Liver (tissue), 9 donors: ENCODE data around the gene HIP1R. TPM values are rescaled to one million over a fixed set of nuclear protein-coding genes. Genes with fewer than 3 reads are reported as not detected.
A peak's percentile ranks its signal among the peaks of the same experiment; 100 is the strongest.

Experiments used
- DNase-seq: peaks from one replicate; pipeline ENCODE4 v3.0.0-alpha.2; 2017; ENCODE audit warnings: low spot score
- H3K27ac ChIP-seq, 2 donors: one replicate each; pipeline ENCODE4 v1.7.0; 2013; ENCODE audit warnings: inconsistent platforms in 2 of 2, low read length in 2 of 2, control low read depth in 1 of 2, low read depth in 1 of 2, mild to moderate bottlenecking in 1 of 2
- H3K27me3 ChIP-seq, 4 donors: one replicate each; pipeline versions ENCODE4 v1.6.1 to v1.7.0; 2013; ENCODE audit warnings: low read length in 3 of 4, inconsistent platforms in 1 of 4, mild to moderate bottlenecking in 1 of 4, moderate library complexity in 1 of 4; ENCODE audit not compliant: control insufficient read depth in 4 of 4, insufficient read depth in 4 of 4
- H3K36me3 ChIP-seq, 4 donors: one replicate each; pipeline versions ENCODE4 v1.6.1 to v1.7.0; 2013; ENCODE audit warnings: low read length in 3 of 4, mild to moderate bottlenecking in 3 of 4, low read depth in 1 of 4, moderate library complexity in 1 of 4; ENCODE audit not compliant: control insufficient read depth in 4 of 4, insufficient read depth in 3 of 4
- H3K4me1 ChIP-seq, 4 donors: one replicate each; pipeline versions ENCODE4 v1.6.1 to v1.7.0; 2013; ENCODE audit warnings: low read length in 3 of 4, mild to moderate bottlenecking in 3 of 4, moderate library complexity in 1 of 4; ENCODE audit not compliant: control insufficient read depth in 4 of 4, insufficient read depth in 4 of 4
- H3K4me3 ChIP-seq, 3 donors: one replicate each; pipeline versions ENCODE4 v1.6.1 to v1.7.0; 2013; ENCODE audit warnings: low read length in 3 of 3, control low read depth in 1 of 3, low read depth in 1 of 3, mild to moderate bottlenecking in 1 of 3
- H3K9ac ChIP-seq, 2 donors: one replicate each; pipeline ENCODE4 v1.7.0; 2013; ENCODE audit warnings: low read length in 2 of 2, mild to moderate bottlenecking in 2 of 2, moderate library complexity in 2 of 2, control low read depth in 1 of 2, low read depth in 1 of 2
- H3K9me3 ChIP-seq, 4 donors: one replicate each; pipeline versions ENCODE4 v1.6.1 to v1.7.0; 2013; ENCODE audit warnings: low read length in 3 of 4; ENCODE audit not compliant: control insufficient read depth in 4 of 4
- EGR1 ChIP-seq, 2 donors: IDR thresholded peaks; 2 replicates each; pipeline ENCODE4 v1.6.1; 2016 to 2018; ENCODE audit warnings: antibody characterized with exemption in 2 of 2, low read depth in 2 of 2
- FOXA1 ChIP-seq: IDR thresholded peaks from 2 replicates; pipeline ENCODE4 v1.6.1; 2016; ENCODE audit warnings: antibody characterized with exemption
- FOXA2 ChIP-seq: IDR thresholded peaks from 2 replicates; pipeline ENCODE4 v1.6.1; 2016; ENCODE audit warnings: antibody characterized with exemption
- GABPA ChIP-seq, 2 donors: IDR thresholded peaks in 1 of 2; conservative IDR thresholded peaks in 1 of 2; 2 replicates each; pipeline ENCODE4 v1.6.1; 2016; ENCODE audit warnings: antibody characterized with exemption in 2 of 2, mild to moderate bottlenecking in 1 of 2, moderate library complexity in 1 of 2
- HNF4A ChIP-seq, 2 donors: conservative IDR thresholded peaks; 2 replicates each; pipeline ENCODE4 v1.6.1; 2016; ENCODE audit warnings: antibody characterized with exemption in 2 of 2, mild to moderate bottlenecking in 2 of 2
- HNF4G ChIP-seq: IDR thresholded peaks from 2 replicates; pipeline ENCODE4 v1.6.1; 2016; ENCODE audit warnings: antibody characterized with exemption
- JUND ChIP-seq, 2 donors: IDR thresholded peaks; 2 replicates each; pipeline ENCODE4 v1.6.1; 2016; ENCODE audit warnings: antibody characterized with exemption in 2 of 2
- NR2F2 ChIP-seq: IDR thresholded peaks from 2 replicates; pipeline ENCODE4 v1.6.1; 2016; ENCODE audit warnings: antibody characterized with exemption
- RAD21 ChIP-seq, 2 donors: IDR thresholded peaks; 2 replicates each; pipeline ENCODE4 v1.6.1; 2016; ENCODE audit warnings: antibody characterized with exemption in 2 of 2, mild to moderate bottlenecking in 2 of 2
- RXRA ChIP-seq, 2 donors: IDR thresholded peaks; 2 replicates each; pipeline ENCODE4 v1.6.1; 2017 to 2018; ENCODE audit warnings: antibody characterized with exemption in 2 of 2, mild to moderate bottlenecking in 1 of 2
- SP1 ChIP-seq: IDR thresholded peaks from 2 replicates; pipeline ENCODE4 v1.6.1; 2018; ENCODE audit warnings: antibody characterized with exemption, mild to moderate bottlenecking
- TAF1 ChIP-seq: conservative IDR thresholded peaks from 2 replicates; pipeline ENCODE4 v1.6.1; 2016; ENCODE audit warnings: antibody characterized with exemption, mild to moderate bottlenecking
- YY1 ChIP-seq: IDR thresholded peaks from 2 replicates; pipeline ENCODE4 v1.6.1; 2016; ENCODE audit warnings: antibody characterized with exemption, mild to moderate bottlenecking
- ZBTB33 ChIP-seq: IDR thresholded peaks from 2 replicates; pipeline ENCODE4 v1.6.1; 2016; ENCODE audit warnings: antibody characterized with exemption
- WGBS: extraction: QIAGEN DNeasy Blood & Tissue Kit; methylation state at CpG from one replicate; pipeline ENCODE4 v1.1.7; 2013; 5-methylcytosine and 5-hydroxymethylcytosine counted together
- polyA plus RNA-seq, 2 donors: library from polyadenylated mRNA; stranded (reverse) in 1 of 2; unstranded in 1 of 2; fragments of 200-250 nt in 1 of 2; fragments of >200 nt in 1 of 2; fragmentation: Nextera tagmentation in 1 of 2; extraction: Ambion mirVana in 1 of 2; gene quantifications; one replicate each; pipeline versions ENCODE4 v1.2.1 to v1.2.3, GENCODE V29; 2013 to 2015
- total RNA-seq, 2 donors: library from RNA; depleted of rRNA; stranded (reverse); fragments of >200 nt; gene quantifications; one replicate each; pipeline ENCODE4 v1.2.3, GENCODE V29; 2014
- TF ChIP-seq, protein P1 (sequence below): fragments of 150-350 bp; IDR thresholded peaks from 2 replicates; pipeline ENCODE4 v1.5.1; 2017; ENCODE audit warnings: improper control_type of control experiment, low read depth, low read length; ENCODE audit not compliant: missing input control
- TF ChIP-seq, protein P2 (sequence below): IDR thresholded peaks from 2 replicates; pipeline ENCODE4 v1.6.1; 2016; ENCODE audit warnings: antibody characterized with exemption
- TF ChIP-seq, protein P3 (sequence below): IDR thresholded peaks from 2 replicates; pipeline ENCODE4 v1.6.1; 2016; ENCODE audit warnings: antibody characterized with exemption
- TF ChIP-seq, protein P4 (sequence below): IDR thresholded peaks from 2 replicates; pipeline ENCODE4 v1.6.1; 2016; ENCODE audit warnings: antibody characterized with exemption, mild to moderate bottlenecking
- donor health status: healthy.
- donor health status: healthy.
- donor health status: healthy.
- donor health status: healthy.
- donor health status: healthy.

The HIP1R gene
- total and polyA plus RNA-seq, 4 donors, result 12.4 to 52.5 (median 17.0) TPM

DNA sequence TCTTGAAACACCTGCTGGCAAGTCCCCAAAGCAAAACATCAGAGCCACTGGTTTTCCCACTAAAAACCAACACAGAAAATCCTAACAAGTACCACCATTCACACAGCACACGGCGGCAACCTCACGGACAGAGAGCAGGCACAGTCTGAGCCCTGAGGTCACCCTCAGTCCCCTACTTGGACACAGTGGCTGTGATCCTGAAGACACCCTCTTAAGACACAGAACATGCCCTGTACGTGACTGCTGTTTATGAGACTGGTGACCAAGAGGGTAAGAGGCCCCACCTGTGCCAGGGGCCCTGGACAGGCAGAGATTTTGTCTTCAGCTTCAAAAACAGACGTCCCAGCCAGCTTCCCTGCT is 29.6 kb downstream of the HIP1R start:
- no peak for DNase-seq
- peaks cover 31 to 93% (median 77%) of the 10 kb centered on the region in 4 donors for H3K4me1 ChIP-seq
- H3K9me3 ChIP-seq, result no peaks in the 10 kb centered on the region
- H3K4me3 ChIP-seq, result no peak overlapping the region
- peaks cover 0 to 15% (median 4%) of the 10 kb centered on the region in 4 donors for H3K36me3 ChIP-seq
- TF ChIP-seq, protein P1, sequence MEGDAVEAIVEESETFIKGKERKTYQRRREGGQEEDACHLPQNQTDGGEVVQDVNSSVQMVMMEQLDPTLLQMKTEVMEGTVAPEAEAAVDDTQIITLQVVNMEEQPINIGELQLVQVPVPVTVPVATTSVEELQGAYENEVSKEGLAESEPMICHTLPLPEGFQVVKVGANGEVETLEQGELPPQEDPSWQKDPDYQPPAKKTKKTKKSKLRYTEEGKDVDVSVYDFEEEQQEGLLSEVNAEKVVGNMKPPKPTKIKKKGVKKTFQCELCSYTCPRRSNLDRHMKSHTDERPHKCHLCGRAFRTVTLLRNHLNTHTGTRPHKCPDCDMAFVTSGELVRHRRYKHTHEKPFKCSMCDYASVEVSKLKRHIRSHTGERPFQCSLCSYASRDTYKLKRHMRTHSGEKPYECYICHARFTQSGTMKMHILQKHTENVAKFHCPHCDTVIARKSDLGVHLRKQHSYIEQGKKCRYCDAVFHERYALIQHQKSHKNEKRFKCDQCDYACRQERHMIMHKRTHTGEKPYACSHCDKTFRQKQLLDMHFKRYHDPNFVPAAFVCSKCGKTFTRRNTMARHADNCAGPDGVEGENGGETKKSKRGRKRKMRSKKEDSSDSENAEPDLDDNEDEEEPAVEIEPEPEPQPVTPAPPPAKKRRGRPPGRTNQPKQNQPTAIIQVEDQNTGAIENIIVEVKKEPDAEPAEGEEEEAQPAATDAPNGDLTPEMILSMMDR, result no peak
- TF ChIP-seq FOXA2 (no peak), RAD21 (IDR thresholded peaks at IDR 0.05) (no peak)
- H3K9ac ChIP-seq, result no peak overlapping the region
- no peaks in the 10 kb centered on the region for H3K27me3 ChIP-seq
- H3K27ac ChIP-seq, result peak overlapping the region; percentile 78 to 91
- 35% methylated on average over 5 of the region's 5 CpGs for WGBS

- TF ChIP-seq, protein P2, sequence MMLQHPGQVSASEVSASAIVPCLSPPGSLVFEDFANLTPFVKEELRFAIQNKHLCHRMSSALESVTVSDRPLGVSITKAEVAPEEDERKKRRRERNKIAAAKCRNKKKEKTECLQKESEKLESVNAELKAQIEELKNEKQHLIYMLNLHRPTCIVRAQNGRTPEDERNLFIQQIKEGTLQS, result no peak
- TF ChIP-seq ZBTB33 (no peak), JUND (IDR thresholded peaks at IDR 0.05) (peak in 1 of 2 donors; percentile 45), EGR1 (IDR thresholded peaks at IDR 0.05; ENCODE audit: low read depth in 2 of 2) (peak in 1 of 2 donors; percentile 16), YY1 (peak; percentile 54), RAD21 (IDR thresholded peaks at IDR 0.05) (peak; percentile 56 to 71), GABPA (IDR thresholded peaks at IDR 0.05 in 1 of 2, conservative IDR thresholded peaks at IDR 0.05 in 1 of 2) (no peak), FOXA1 (no peak), HNF4G (peak; percentile 11), TAF1 (no peak), NR2F2 (no peak), SP1 (peak; percentile 49), FOXA2 (no peak), RXRA (IDR thresholded peaks at IDR 0.05) (peak; percentile 78 to 91), HNF4A (conservative IDR thresholded peaks at IDR 0.05) (peak; percentile 52 to 80)
- TF ChIP-seq, protein P3, sequence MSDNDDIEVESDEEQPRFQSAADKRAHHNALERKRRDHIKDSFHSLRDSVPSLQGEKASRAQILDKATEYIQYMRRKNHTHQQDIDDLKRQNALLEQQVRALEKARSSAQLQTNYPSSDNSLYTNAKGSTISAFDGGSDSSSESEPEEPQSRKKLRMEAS, result no peak
- TF ChIP-seq, protein P1, result peak; percentile 56
- TF ChIP-seq, protein P4, sequence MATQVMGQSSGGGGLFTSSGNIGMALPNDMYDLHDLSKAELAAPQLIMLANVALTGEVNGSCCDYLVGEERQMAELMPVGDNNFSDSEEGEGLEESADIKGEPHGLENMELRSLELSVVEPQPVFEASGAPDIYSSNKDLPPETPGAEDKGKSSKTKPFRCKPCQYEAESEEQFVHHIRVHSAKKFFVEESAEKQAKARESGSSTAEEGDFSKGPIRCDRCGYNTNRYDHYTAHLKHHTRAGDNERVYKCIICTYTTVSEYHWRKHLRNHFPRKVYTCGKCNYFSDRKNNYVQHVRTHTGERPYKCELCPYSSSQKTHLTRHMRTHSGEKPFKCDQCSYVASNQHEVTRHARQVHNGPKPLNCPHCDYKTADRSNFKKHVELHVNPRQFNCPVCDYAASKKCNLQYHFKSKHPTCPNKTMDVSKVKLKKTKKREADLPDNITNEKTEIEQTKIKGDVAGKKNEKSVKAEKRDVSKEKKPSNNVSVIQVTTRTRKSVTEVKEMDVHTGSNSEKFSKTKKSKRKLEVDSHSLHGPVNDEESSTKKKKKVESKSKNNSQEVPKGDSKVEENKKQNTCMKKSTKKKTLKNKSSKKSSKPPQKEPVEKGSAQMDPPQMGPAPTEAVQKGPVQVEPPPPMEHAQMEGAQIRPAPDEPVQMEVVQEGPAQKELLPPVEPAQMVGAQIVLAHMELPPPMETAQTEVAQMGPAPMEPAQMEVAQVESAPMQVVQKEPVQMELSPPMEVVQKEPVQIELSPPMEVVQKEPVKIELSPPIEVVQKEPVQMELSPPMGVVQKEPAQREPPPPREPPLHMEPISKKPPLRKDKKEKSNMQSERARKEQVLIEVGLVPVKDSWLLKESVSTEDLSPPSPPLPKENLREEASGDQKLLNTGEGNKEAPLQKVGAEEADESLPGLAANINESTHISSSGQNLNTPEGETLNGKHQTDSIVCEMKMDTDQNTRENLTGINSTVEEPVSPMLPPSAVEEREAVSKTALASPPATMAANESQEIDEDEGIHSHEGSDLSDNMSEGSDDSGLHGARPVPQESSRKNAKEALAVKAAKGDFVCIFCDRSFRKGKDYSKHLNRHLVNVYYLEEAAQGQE, result no peak
- no peak for DNase-seq
- peaks cover 31 to 93% (median 80%) of the 10 kb centered on the region in 4 donors for H3K4me1 ChIP-seq
- no peaks in the 10 kb centered on the region for H3K9me3 ChIP-seq
- H3K27me3 ChIP-seq, result no peaks in the 10 kb centered on the region
- H3K27ac ChIP-seq, result peak overlapping the region; percentile 78 to 91
- 27% methylated on average over 43 of the region's 43 CpGs for WGBS
- no peak overlapping the region for H3K4me3 ChIP-seq
- peaks cover 0 to 15% (median 6%) of the 10 kb centered on the region in 4 donors for H3K36me3 ChIP-seq
- peak overlapping the region; percentile 47 to 48 for H3K9ac ChIP-seq
These were observed 30.3 kb downstream of the HIP1R start for GRCh38 chr12:122865268-122866231.
